ENCODE measurements around the gene CPA5.

The CPA5 gene

DNA sequence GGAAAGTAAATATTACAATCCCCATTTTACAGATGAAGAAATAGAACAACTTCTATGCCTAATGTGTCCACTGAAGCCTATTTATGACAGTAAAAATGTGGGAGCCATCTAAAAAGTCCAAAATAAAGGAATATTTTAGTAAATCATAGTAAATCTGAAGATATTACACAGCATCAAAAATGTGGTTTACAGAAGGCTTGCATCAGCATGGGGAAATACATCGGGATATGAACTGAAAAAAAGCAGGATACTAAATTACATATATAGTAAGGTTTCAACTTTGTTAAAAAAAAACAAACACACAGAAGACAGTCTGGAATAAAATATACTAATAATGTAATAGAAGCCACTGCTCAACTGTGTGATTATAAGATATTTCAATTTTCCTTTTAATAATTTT lies 56.5 kb downstream of the CPA5 start:
- no peak overlapping the region for H3K27ac ChIP-seq
- TF ChIP-seq, protein P1, sequence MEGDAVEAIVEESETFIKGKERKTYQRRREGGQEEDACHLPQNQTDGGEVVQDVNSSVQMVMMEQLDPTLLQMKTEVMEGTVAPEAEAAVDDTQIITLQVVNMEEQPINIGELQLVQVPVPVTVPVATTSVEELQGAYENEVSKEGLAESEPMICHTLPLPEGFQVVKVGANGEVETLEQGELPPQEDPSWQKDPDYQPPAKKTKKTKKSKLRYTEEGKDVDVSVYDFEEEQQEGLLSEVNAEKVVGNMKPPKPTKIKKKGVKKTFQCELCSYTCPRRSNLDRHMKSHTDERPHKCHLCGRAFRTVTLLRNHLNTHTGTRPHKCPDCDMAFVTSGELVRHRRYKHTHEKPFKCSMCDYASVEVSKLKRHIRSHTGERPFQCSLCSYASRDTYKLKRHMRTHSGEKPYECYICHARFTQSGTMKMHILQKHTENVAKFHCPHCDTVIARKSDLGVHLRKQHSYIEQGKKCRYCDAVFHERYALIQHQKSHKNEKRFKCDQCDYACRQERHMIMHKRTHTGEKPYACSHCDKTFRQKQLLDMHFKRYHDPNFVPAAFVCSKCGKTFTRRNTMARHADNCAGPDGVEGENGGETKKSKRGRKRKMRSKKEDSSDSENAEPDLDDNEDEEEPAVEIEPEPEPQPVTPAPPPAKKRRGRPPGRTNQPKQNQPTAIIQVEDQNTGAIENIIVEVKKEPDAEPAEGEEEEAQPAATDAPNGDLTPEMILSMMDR (conservative IDR thresholded peaks at IDR 0.05) = no peak

DNA sequence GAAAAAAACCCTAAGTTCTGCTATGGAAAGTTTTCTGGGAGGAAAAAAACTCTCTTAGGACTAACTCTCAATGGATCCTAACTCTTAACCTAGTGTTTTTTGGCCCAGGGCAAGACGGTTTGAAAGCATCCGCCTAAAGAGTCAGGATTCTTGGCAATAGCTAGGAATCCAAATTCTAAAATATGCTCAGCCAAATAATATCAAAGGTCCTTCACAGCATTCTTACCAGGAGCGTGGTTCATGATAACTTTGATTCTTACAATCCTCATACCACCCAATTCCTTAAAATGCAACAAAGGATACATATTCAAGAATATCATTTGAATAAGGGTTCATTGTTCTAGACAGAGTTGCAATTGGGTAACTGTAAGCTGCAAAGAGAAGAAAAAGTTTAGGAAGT lies 57.0 kb downstream of the CPA5 start:
- H3K27ac ChIP-seq = no peak overlapping the region
- TF ChIP-seq, protein P1 (conservative IDR thresholded peaks at IDR 0.05) = no peak

DNA sequence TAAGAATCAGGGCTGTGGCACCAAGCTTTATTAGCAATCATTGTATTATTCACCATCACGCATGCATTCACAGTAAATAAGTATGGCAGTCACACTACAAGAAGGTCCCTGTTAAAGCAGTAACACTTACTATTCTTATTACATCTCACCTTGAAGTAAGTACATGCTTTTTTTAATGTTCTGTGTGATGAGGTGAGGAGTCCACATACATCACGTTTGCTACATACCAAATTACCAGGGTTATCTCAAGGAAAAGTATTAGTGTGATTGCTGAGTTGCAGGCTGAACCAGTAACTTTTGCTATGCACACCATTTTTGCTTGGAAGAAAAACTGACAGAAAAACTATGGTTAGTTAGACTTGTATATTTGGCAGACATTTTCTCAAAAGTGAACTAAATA lies 60.4 kb downstream of the CPA5 start:
- TF ChIP-seq, protein P1 (conservative IDR thresholded peaks at IDR 0.05) = no peak
- H3K27ac ChIP-seq = no peak overlapping the region

DNA sequence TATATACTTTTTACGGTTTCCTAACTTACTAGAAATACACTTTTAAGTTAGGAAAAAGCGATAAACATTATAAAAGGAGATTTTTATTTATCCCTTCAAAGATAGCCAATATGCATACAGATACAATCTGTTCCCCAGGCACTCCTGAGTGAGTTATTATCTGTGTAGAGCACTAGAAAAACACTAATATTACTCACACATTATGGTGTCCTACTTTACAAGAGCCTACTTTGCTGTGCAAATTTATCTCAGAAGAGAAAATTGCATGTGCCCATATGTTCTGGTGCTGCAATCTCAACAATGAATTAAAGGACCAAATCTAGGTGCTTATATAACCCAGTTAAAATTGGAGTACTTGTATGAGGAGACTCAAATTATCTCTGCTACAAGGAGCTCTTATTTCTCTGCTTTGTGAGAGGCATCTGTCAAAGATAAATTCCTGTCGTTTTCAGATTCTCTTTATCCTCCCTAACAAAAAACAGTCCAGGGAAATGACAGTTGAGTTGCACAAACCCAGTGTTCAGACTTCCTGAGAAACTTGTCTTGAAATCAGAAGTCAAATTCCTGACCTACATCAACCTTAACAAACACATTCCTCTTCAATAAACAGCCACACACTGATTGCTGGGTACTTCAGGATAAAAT lies 64.6 kb downstream of the CPA5 start:
- TF ChIP-seq, protein P1 (conservative IDR thresholded peaks at IDR 0.05) = no peak
- H3K27ac ChIP-seq = no peak overlapping the region

DNA sequence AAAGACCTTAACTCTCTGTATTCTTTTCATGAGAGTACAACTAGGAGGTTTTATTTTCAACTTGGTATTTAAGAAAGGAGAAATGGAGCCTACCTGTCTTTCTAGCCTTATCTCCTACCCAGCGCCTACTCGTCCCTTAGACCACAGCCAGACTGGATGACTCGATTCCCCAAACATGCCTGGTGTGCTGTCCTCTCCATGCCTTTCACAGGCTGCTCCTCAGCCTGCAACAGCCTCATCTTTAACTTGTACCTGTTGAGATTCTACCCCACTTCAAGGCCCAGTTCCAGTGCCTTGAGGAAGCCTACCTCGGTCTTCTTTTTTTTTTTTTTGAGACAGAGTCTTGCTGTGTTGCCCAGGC lies 65.1 kb downstream of the CPA5 start:
- TF ChIP-seq, protein P1 (conservative IDR thresholded peaks at IDR 0.05) = no peak
- H3K27ac ChIP-seq = no peak overlapping the region

DNA sequence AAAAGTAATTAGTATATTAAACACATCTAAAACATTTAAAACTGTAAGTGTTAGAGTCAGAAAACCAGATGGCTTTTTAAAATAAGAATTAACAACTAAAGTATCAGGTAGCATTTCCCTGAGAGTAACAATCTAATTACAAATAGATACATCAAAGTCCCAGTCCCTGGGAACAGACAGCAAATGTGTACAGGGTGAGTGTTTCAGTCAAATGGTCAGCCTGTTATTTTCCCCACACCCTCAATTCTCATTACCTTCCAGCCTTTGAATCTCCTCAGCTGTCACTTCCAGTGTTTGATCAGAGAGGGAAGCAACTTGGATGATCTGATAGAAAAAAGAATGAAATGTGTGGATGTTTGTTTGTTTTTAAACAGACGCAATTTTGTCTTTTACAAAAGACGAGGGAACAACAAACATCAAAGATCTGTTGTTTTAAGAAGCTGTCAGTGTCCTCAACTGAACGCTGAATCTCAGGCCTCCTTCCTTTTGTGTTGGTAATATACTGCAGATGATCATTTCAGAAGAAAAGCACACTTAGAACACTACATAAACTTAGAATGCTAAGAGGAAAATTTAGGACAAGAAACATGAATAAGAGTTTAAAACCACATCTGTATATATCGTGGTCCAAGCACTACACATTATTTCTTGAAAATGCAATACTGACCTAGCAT lies 66.4 kb downstream of the CPA5 start:
- H3K27ac ChIP-seq = no peak overlapping the region
- TF ChIP-seq, protein P1 (conservative IDR thresholded peaks at IDR 0.05) = no peak

DNA sequence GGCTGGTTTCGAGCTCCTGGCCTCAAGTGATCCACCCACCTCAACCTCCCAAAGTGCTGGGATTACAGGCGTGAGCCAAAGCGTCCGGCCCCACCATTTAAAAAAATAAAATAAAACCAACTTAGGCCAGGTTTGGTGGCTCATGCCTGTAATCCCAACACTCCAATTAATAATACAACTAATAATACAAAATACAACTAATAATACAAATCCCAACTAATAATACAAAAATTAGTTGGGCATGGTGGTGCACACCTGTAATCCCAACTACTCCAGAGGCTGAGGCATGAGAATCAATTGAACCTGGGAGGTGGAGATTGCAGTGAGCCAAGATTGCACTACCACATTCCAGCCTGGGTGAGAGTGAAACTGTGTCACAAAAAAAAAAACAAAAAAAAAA lies 68.6 kb downstream of the CPA5 start:
- TF ChIP-seq, protein P1 (conservative IDR thresholded peaks at IDR 0.05) = no peak
- no peak overlapping the region for H3K27ac ChIP-seq

Data from VCaP (cell line).